CD14-positive monocyte (primary cell): ENCODE results near the gene FGF5. TPM values are rescaled to one million over a fixed set of nuclear protein-coding genes. Genes with fewer than 3 reads are reported as not detected.
"Not testable (repeated sequence)": the region's sequence is repeated elsewhere in the genome, so short reads cannot be mapped to it uniquely, and the experiment has no call there.

ENCODE experiments used
- DNase-seq, 3 donors: peaks; one replicate each; pipeline ENCODE4 v3.0.0-alpha.2; 2011 to 2022
- H2AFZ ChIP-seq: 2 replicates; pipeline ENCODE4 v1.6.0; 2012; ENCODE audit warnings: mild to moderate bottlenecking, low read depth, low read length, inconsistent platforms; ENCODE audit not compliant: insufficient read depth, poor library complexity, severe bottlenecking
- H3K27ac ChIP-seq, 2 donors: 1 replicate in 1 of 2; 2 replicates in 1 of 2; pipeline ENCODE4 v1.5.1; 2012 to 2013; ENCODE audit warnings: low read length in 2 of 2, control low read depth in 1 of 2, inconsistent platforms in 1 of 2, low read depth in 1 of 2, mild to moderate bottlenecking in 1 of 2
- H3K27me3 ChIP-seq, 2 donors: one replicate each; pipeline versions ENCODE4 v1.6.0 to v1.6.1; 2011 to 2013; ENCODE audit warnings: low read length in 2 of 2; ENCODE audit not compliant: control insufficient read depth in 2 of 2, insufficient read depth in 2 of 2
- H3K36me3 ChIP-seq, 2 donors: replicated peaks in 1 of 2; 1 replicate in 1 of 2; 2 replicates in 1 of 2; pipeline versions ENCODE4 v1.5.1 to v1.6.1; 2012 to 2013; ENCODE audit warnings: low read length in 2 of 2, control low read depth in 1 of 2, inconsistent platforms in 1 of 2, mild to moderate bottlenecking in 1 of 2; ENCODE audit not compliant: insufficient read depth in 2 of 2, control insufficient read depth in 1 of 2
- H3K4me1 ChIP-seq, 2 donors: 1 replicate in 1 of 2; 2 replicates in 1 of 2; pipeline versions ENCODE4 v1.5.1 to v1.6.1; 2012 to 2013; ENCODE audit warnings: low read length in 2 of 2, control low read depth in 1 of 2, inconsistent platforms in 1 of 2, mild to moderate bottlenecking in 1 of 2, moderate library complexity in 1 of 2; ENCODE audit not compliant: insufficient read depth in 2 of 2, control insufficient read depth in 1 of 2
- H3K4me2 ChIP-seq: replicated peaks from 2 replicates; pipeline ENCODE3; 2012; ENCODE audit warnings: low read length, moderate library complexity, mild to moderate bottlenecking; ENCODE audit not compliant: poor library complexity, severe bottlenecking; ENCODE audit errors: extremely low read depth
- H3K4me3 ChIP-seq, 3 experiments: fragments of 200-600 bp in 1 of 3; sonication (generic) in 1 of 3; replicated peaks in 1 of 3; 1 replicate in 2 of 3; 2 replicates in 1 of 3; pipeline ENCODE4 v1.5.1; 2011 to 2013; ENCODE audit warnings: low read length in 3 of 3, mild to moderate bottlenecking in 3 of 3, control low read depth in 2 of 3, low read depth in 2 of 3, inconsistent platforms in 1 of 3, moderate library complexity in 1 of 3
- H3K79me2 ChIP-seq: 2 replicates; pipeline ENCODE4 v1.6.0; 2012; ENCODE audit warnings: mild to moderate bottlenecking, control low read depth, inconsistent platforms, low read length, moderate library complexity; ENCODE audit not compliant: insufficient read depth
- H3K9ac ChIP-seq: 2 replicates; pipeline ENCODE4 v1.6.0; 2017; ENCODE audit warnings: low read length, mild to moderate bottlenecking; ENCODE audit not compliant: insufficient read depth, poor library complexity, severe bottlenecking
- H3K9me3 ChIP-seq, 2 donors: replicated peaks in 1 of 2; 1 replicate in 1 of 2; 2 replicates in 1 of 2; pipeline versions ENCODE4 v1.5.1 to v1.6.1; 2012 to 2013; ENCODE audit warnings: low read length in 2 of 2, control low read depth in 1 of 2; ENCODE audit not compliant: control insufficient read depth in 1 of 2, insufficient read depth in 1 of 2
- H4K20me1 ChIP-seq: 2 replicates; pipeline ENCODE4 v1.6.0; 2012; ENCODE audit warnings: mild to moderate bottlenecking, low read length, control low read depth, moderate library complexity; ENCODE audit not compliant: insufficient read depth
- H3K27ac Mint-ChIP-seq, 7 donors: one replicate each; pipeline ENCODE4 v1.8.0; 2020; ENCODE audit warnings: mild to moderate bottlenecking in 7 of 7, mixed read lengths in 7 of 7, moderate library complexity in 6 of 7, inconsistent platforms in 2 of 7
- H3K27me3 Mint-ChIP-seq, 3 donors: one replicate each; pipeline ENCODE4 v1.8.0; 2021 to 2022; ENCODE audit warnings: low read depth in 3 of 3, mild to moderate bottlenecking in 3 of 3, mixed read lengths in 3 of 3, moderate library complexity in 3 of 3, inconsistent platforms in 1 of 3
- H3K36me3 Mint-ChIP-seq, 2 donors: one replicate each; pipeline ENCODE4 v1.8.0; 2020; ENCODE audit warnings: mixed read lengths in 2 of 2, inconsistent platforms in 1 of 2, mild to moderate bottlenecking in 1 of 2
- H3K4me1 Mint-ChIP-seq: one replicate; pipeline ENCODE4 v1.8.0; 2020; ENCODE audit warnings: mild to moderate bottlenecking, mixed read lengths
- H3K4me3 Mint-ChIP-seq, 2 donors: one replicate each; pipeline ENCODE4 v1.8.0; 2020; ENCODE audit warnings: mild to moderate bottlenecking in 2 of 2, mixed read lengths in 2 of 2, moderate library complexity in 1 of 2
- H3K9me3 Mint-ChIP-seq, 7 donors: one replicate each; pipeline ENCODE4 v1.8.0; 2020 to 2022; ENCODE audit warnings: mixed read lengths in 7 of 7, mild to moderate bottlenecking in 6 of 7, moderate library complexity in 6 of 7, inconsistent platforms in 2 of 7
- CTCF ChIP-seq: fragments of 200-600 bp; IDR thresholded peaks from one replicate; pipeline ENCODE4 v1.8.0; 2022; ENCODE audit warnings: antibody characterized with exemption, mild to moderate bottlenecking
- WGBS: methylation state at CpG from one replicate; pipeline ENCODE4 v1.1.5; 2013; ENCODE audit warnings: missing lambda C conversion rate; ENCODE audit not compliant: insufficient coverage; 5-methylcytosine and 5-hydroxymethylcytosine counted together
- intact Hi-C, 2 donors: fragments of 100-400 bp; cut with micrococcal nuclease; formaldehyde crosslinking; loops; one replicate each; pipeline versions ENCODE4 v1.15.0 to v1.15.1; 2023
- polyA plus RNA-seq, 3 donors: library from polyadenylated mRNA; depleted of rRNA in 1 of 3; unstranded in 2 of 3; stranded (reverse) in 1 of 3; fragments of 300-500 nt in 2 of 3; fragments of >200 nt in 1 of 3; fragmentation: Illumina TruSeq in 2 of 3; gene quantifications; 1 replicate in 2 of 3; 2 replicates in 1 of 3; pipeline ENCODE4 v1.2.3, GENCODE V29; 2012 to 2021

Gene FGF5
- polyA plus RNA-seq, 3 donors, result not detected

GRCh38 chr4:80240976-80241375, 25.5 kb upstream of the FGF5 start:
- Histone ChIP-seq H3K79me2 (no peaks in the 10 kb centered on the region), H2AFZ (no peak overlapping the region), H4K20me1 (no peaks in the 10 kb centered on the region), H3K9me3 (no peaks in the 10 kb centered on the region), H3K36me3 (no peaks in the 10 kb centered on the region), H3K4me1 (no peaks in the 10 kb centered on the region), H3K4me2 (no peak overlapping the region), H3K9ac (no peak overlapping the region), H3K4me3 (no peak overlapping the region), H3K27me3 (no peaks in the 10 kb centered on the region), H3K27ac (no peak overlapping the region)
- Mint-ChIP-seq H3K9me3 (no peaks in the 10 kb centered on the region), H3K36me3 (no peaks in the 10 kb centered on the region), H3K27me3 (peaks cover 0 to 3% (median 0%) of the 10 kb centered on the region in 3 donors), H3K4me1 (no peaks in the 10 kb centered on the region), H3K4me3 (no peak overlapping the region), H3K27ac (no peak overlapping the region)
- intact Hi-C loops, result no loop called here
- no peak for DNase-seq
- no peak for TF ChIP-seq CTCF

DNA sequence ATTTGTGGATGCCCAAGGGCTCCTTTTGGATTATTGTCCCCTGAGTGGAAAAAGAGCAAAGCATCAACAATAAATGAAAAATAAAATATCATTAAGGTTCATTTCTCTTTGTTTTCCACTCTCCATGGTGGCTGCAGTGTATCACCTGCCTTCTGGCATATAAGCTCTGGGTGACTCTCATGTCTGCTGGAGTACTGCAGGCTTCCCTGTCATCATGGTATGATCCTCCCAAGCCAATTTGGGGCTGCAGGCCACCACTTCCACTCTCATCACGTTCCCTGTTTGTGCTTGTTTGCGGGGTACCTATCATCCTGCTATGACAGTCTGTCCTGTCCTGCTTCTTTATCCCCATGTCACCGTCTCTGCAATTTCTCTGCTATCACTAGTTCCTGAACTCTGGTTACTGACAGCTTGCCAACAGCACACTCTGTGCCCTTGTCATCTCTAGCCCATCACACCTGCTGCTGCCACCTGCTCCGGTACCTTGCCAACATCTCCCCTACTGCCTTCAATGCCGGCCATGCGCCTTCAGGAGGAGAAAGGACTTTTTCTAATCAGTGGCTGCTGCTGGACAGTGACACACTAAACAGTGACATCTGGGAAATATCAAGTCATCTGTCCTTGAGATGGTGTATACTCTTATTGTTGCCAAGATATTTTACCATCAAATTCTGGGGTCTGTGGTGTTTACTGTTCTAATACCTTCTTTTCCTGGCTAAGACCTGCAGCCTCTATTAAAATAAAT, 23.0 kb upstream of the FGF5 start:
- DNase-seq, result no peak
- intact Hi-C loops, result no loop called here
- TF ChIP-seq CTCF, result no peak
- Histone ChIP-seq H3K4me1 (no peaks in the 10 kb centered on the region), H3K27ac (no peak overlapping the region), H3K9ac (no peak overlapping the region), H3K4me3 (no peak overlapping the region), H3K36me3 (no peaks in the 10 kb centered on the region), H3K79me2 (no peaks in the 10 kb centered on the region), H4K20me1 (no peaks in the 10 kb centered on the region), H3K9me3 (no peaks in the 10 kb centered on the region), H3K27me3 (no peaks in the 10 kb centered on the region), H3K4me2 (no peak overlapping the region), H2AFZ (no peak overlapping the region)
- H3K4me3 Mint-ChIP-seq, result no peak overlapping the region
- no peaks in the 10 kb centered on the region for H3K9me3 Mint-ChIP-seq
- H3K4me1 Mint-ChIP-seq, result no peaks in the 10 kb centered on the region
- H3K36me3 Mint-ChIP-seq, result no peaks in the 10 kb centered on the region
- WGBS, result 87% methylated on average over 3 of the region's 6 CpGs
- no peak overlapping the region for H3K27ac Mint-ChIP-seq
- H3K27me3 Mint-ChIP-seq, result peaks cover 0 to 3% (median 2%) of the 10 kb centered on the region in 3 donors

DNA sequence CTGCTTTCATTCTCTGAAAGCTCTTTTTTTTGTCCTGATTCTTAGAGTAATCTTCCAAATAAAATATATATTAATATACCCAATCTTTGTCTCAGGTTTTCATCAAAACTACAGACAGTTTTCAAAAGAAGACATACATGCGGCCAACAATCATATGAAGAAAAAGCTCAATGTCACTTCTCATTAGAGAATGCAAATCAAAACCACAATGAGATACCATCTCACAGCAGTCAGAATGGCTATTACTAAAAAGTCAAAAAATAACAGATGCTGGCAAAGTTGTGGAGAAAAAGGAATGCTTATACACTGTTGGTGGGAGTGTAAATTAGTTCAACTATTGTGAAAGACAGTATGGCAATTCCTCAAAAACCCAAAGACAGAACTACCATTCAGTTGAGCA, 19.0 kb upstream of the FGF5 start:
- H3K27ac ChIP-seq, H3K36me3 Mint-ChIP-seq, H3K79me2 ChIP-seq, H3K27me3 ChIP-seq, H3K27ac Mint-ChIP-seq, H3K9me3 ChIP-seq, H3K4me1 Mint-ChIP-seq, H3K36me3 ChIP-seq, H3K4me1 ChIP-seq, DNase-seq, H3K4me2 ChIP-seq, H3K9ac ChIP-seq, H3K4me3 ChIP-seq, H3K9me3 Mint-ChIP-seq, H4K20me1 ChIP-seq, intact Hi-C loops, H2AFZ ChIP-seq, H3K4me3 Mint-ChIP-seq, H3K27me3 Mint-ChIP-seq: not testable (repeated sequence)
- WGBS, result no CpG with 5 or more reads among the region's 1 CpG
